Caco-2 (cell line): ENCODE measurements around the gene WDR11. TPM values are rescaled to one million over a fixed set of nuclear protein-coding genes. Genes with fewer than 3 reads are reported as not detected.

ENCODE experiments used
- BruUV-seq: library from RNA; stranded (reverse); fragments of 400-500 nt; replicated peaks from 2 replicates; lab custom pipeline; 2021; lab: Mats Ljungman, UMichigan
- CTCF ChIA-PET: fragments of 300-600 bp; sonication (Branson Sonifier 250); formaldehyde crosslinking; loops from one replicate; lab custom pipeline; 2022; ENCODE audit warnings: antibody characterized with exemption; lab: Charles Lee
- POLR2A ChIA-PET: fragments of 300-600 bp; sonication (Branson Sonifier 250); formaldehyde crosslinking; loops from one replicate; lab custom pipeline; 2022; ENCODE audit warnings: antibody characterized with exemption; lab: Charles Lee
- DNase-seq, 2 experiments: peaks; one replicate each; pipeline versions ENCODE4 v3.0.0 to v3.0.0-alpha.2; 2020 to 2022
- H3K27me3 ChIP-seq: replicated peaks from 2 replicates; pipeline ENCODE4 v1.6.0; 2011; ENCODE audit warnings: low read length; ENCODE audit not compliant: control insufficient read depth, insufficient read depth
- H3K36me3 ChIP-seq: 2 replicates; pipeline ENCODE4 v1.5.1; 2011; ENCODE audit warnings: low read length; ENCODE audit not compliant: control insufficient read depth, insufficient read depth
- H3K4me1 ChIP-seq: fragments of 250-450 bp; sonication (Bioruptor Pico); 2 replicates; pipeline ENCODE4 v1.5.1; 2020; ENCODE audit warnings: mild to moderate bottlenecking
- H3K4me3 ChIP-seq: 2 replicates; pipeline ENCODE4 v1.5.1; 2011; ENCODE audit warnings: low read depth, mild to moderate bottlenecking, control low read depth, low read length
- H3K9me3 ChIP-seq: fragments of 250-450 bp; sonication (Bioruptor Pico); 2 replicates; pipeline ENCODE4 v1.5.1; 2020; ENCODE audit warnings: mild to moderate bottlenecking, moderate library complexity
- H3K27ac Mint-ChIP-seq: one replicate; pipeline ENCODE4 v1.8.0; 2022; ENCODE audit warnings: mixed read lengths; ENCODE audit not compliant: unreplicated experiment
- H3K27me3 Mint-ChIP-seq: one replicate; pipeline ENCODE4 v1.8.0; 2022; ENCODE audit warnings: mixed read lengths; ENCODE audit not compliant: insufficient read depth, unreplicated experiment
- H3K36me3 Mint-ChIP-seq: one replicate; pipeline ENCODE4 v1.8.0; 2022; ENCODE audit warnings: mild to moderate bottlenecking, mixed read lengths; ENCODE audit not compliant: insufficient read depth, unreplicated experiment
- H3K4me1 Mint-ChIP-seq: one replicate; pipeline ENCODE4 v1.8.0; 2022; ENCODE audit warnings: low read depth, mixed read lengths; ENCODE audit not compliant: unreplicated experiment
- H3K4me3 Mint-ChIP-seq: one replicate; pipeline ENCODE4 v1.8.0; 2022; ENCODE audit warnings: mild to moderate bottlenecking, moderate library complexity, mixed read lengths; ENCODE audit not compliant: unreplicated experiment
- H3K9me3 Mint-ChIP-seq: one replicate; pipeline ENCODE4 v1.8.0; 2022; ENCODE audit warnings: mixed read lengths; ENCODE audit not compliant: unreplicated experiment
- intact Hi-C: fragments of 100-400 bp; cut with micrococcal nuclease; formaldehyde crosslinking; loops from one replicate; pipeline ENCODE4 v1.10.0; 2022; ENCODE audit not compliant: unreplicated experiment
- total RNA-seq: library from RNA; stranded (reverse); gene quantifications from 2 replicates; pipeline ENCODE4 v1.2.3, GENCODE V29; 2022
- TF ChIP-seq, protein P1 (sequence below), 2 experiments: fragments of 200-600 bp in 1 of 2; IDR thresholded peaks; 1 replicate in 1 of 2; 2 replicates in 1 of 2; pipeline versions ENCODE4 v1.5.1 to v1.8.0; 2011 to 2022; ENCODE audit warnings: antibody characterized with exemption in 1 of 2, control low read depth in 1 of 2, inconsistent platforms in 1 of 2, low read depth in 1 of 2, low read length in 1 of 2, mild to moderate bottlenecking in 1 of 2, moderate library complexity in 1 of 2; ENCODE audit not compliant: insufficient read depth in 1 of 2, severe bottlenecking in 1 of 2, unreplicated experiment in 1 of 2

WDR11 gene
- total RNA-seq, 1 experiment from 2014 or later = 59.2 TPM

DNA sequence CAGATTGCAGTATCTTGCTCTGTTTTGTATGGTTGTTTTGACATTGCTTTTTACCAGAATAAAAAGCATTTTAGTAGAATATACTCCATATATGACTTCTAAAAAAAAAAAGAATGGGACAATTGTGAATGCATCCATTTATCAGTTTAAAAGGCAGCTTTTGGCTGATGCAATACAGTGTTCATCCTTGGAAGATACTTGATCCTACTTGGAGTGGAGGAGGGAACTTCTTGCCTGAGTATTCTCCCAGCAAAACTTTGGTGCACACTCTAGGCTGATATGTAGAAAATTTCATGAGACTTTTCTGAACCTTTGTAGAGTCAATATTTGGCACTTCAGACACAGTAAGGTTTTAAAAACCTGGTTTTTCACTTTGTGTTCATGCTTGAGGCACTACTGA lies 40.2 kb downstream of the WDR11 start:
- no peaks in the 10 kb centered on the region for H3K4me1 Mint-ChIP-seq
- no peak overlapping the region for H3K4me3 Mint-ChIP-seq
- H3K36me3 ChIP-seq = no peaks in the 10 kb centered on the region
- no peaks in the 10 kb centered on the region for H3K4me1 ChIP-seq
- H3K27me3 Mint-ChIP-seq = no peaks in the 10 kb centered on the region
- intact Hi-C loops = no loop called here
- DNase-seq = no peak
- H3K9me3 ChIP-seq = no peaks in the 10 kb centered on the region
- H3K27me3 ChIP-seq = no peaks in the 10 kb centered on the region
- no peaks in the 10 kb centered on the region for H3K9me3 Mint-ChIP-seq
- no TSS peak for BruUV-seq
- peaks cover 22% of the 10 kb centered on the region for H3K36me3 Mint-ChIP-seq
- ChIA-PET POLR2A (no interaction called here), CTCF (no interaction called here)
- H3K27ac Mint-ChIP-seq = no peak overlapping the region
- TF ChIP-seq, protein P1, sequence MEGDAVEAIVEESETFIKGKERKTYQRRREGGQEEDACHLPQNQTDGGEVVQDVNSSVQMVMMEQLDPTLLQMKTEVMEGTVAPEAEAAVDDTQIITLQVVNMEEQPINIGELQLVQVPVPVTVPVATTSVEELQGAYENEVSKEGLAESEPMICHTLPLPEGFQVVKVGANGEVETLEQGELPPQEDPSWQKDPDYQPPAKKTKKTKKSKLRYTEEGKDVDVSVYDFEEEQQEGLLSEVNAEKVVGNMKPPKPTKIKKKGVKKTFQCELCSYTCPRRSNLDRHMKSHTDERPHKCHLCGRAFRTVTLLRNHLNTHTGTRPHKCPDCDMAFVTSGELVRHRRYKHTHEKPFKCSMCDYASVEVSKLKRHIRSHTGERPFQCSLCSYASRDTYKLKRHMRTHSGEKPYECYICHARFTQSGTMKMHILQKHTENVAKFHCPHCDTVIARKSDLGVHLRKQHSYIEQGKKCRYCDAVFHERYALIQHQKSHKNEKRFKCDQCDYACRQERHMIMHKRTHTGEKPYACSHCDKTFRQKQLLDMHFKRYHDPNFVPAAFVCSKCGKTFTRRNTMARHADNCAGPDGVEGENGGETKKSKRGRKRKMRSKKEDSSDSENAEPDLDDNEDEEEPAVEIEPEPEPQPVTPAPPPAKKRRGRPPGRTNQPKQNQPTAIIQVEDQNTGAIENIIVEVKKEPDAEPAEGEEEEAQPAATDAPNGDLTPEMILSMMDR (IDR thresholded peaks at IDR 0.05; ENCODE audit: insufficient read depth in 1 of 2, low read depth in 1 of 2, low read length in 1 of 2, severe bottlenecking in 1 of 2, unreplicated experiment in 1 of 2) = no peak
- no peak overlapping the region for H3K4me3 ChIP-seq

DNA sequence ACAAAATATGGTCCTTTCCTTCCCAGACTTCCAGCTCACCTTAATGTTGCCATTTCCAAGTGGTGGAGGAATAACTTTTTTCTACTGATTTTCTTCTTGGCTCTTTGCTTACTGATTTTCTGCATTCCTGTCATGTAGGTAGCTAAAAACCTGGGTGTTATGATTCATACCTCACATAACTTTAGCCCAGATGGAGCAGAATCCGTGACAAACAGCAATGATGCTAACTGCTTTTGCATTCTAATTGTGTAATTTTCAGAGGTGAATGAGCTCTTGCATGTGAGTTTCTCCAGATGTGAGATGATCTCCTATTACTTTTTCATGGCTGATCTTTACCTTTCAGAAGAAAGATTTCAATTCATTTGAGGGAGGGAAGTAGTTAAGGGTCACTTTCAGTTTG lies 43.4 kb downstream of the WDR11 start:
- intact Hi-C loops = no loop called here
- H3K4me3 Mint-ChIP-seq = no peak overlapping the region
- no peaks in the 10 kb centered on the region for H3K9me3 ChIP-seq
- H3K36me3 Mint-ChIP-seq = peaks cover 33% of the 10 kb centered on the region
- POLR2A ChIA-PET = no interaction called here
- DNase-seq = no peak
- H3K4me1 Mint-ChIP-seq = peaks cover 6% of the 10 kb centered on the region
- no peaks in the 10 kb centered on the region for H3K36me3 ChIP-seq
- H3K9me3 Mint-ChIP-seq = no peaks in the 10 kb centered on the region
- CTCF ChIA-PET = interaction anchor here (0.6 kb wide), 1 partner anchor 102 kb away, joined by 4 read pairs; no protein-coding TSS in a partner anchor
- no peak overlapping the region for H3K4me3 ChIP-seq
- TF ChIP-seq, protein P1 (IDR thresholded peaks at IDR 0.05; ENCODE audit: insufficient read depth in 1 of 2, low read depth in 1 of 2, low read length in 1 of 2, severe bottlenecking in 1 of 2, unreplicated experiment in 1 of 2) = no peak
- H3K27me3 Mint-ChIP-seq = no peaks in the 10 kb centered on the region
- H3K27ac Mint-ChIP-seq = no peak overlapping the region
- H3K27me3 ChIP-seq = no peaks in the 10 kb centered on the region
- H3K4me1 ChIP-seq = no peaks in the 10 kb centered on the region
- no TSS peak for BruUV-seq

DNA sequence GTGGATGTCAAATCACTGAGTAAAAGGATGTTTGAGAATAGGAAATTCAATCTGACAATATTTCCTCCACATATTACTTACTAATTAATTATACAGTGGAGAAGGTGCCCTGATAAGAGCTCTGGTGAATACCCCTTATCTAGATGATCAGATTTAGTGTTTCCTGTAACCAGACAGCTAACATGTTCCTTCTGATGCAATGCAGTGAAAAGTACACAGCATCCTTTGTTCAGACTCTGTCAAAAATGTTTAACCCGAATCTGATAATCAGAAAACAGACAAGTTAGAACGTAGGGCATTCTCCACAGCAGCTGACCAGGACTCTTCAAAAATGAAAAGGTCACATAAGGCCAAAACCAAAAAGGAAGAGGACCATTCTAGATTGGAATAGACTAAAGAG lies 46.2 kb downstream of the WDR11 start:
- Mint-ChIP-seq H3K27me3 (no peaks in the 10 kb centered on the region), H3K27ac (peak overlapping the region; percentile 35), H3K4me3 (no peak overlapping the region), H3K9me3 (no peaks in the 10 kb centered on the region), H3K4me1 (peaks cover 6% of the 10 kb centered on the region), H3K36me3 (peaks cover 31% of the 10 kb centered on the region)
- Histone ChIP-seq H3K9me3 (no peaks in the 10 kb centered on the region), H3K36me3 (no peaks in the 10 kb centered on the region; the same call in 1 of the 2 replicates), H3K4me1 (no peaks in the 10 kb centered on the region), H3K27me3 (no peaks in the 10 kb centered on the region), H3K4me3 (no peak overlapping the region)
- peak in 1 of 2 experiments; percentile 33 for DNase-seq
- no TSS peak for BruUV-seq
- TF ChIP-seq, protein P1 (IDR thresholded peaks at IDR 0.05; ENCODE audit: insufficient read depth in 1 of 2, low read depth in 1 of 2, low read length in 1 of 2, severe bottlenecking in 1 of 2, unreplicated experiment in 1 of 2) = no peak
- ChIA-PET POLR2A (no interaction called here), CTCF (interaction anchor here (0.6 kb wide), 1 partner anchor 99 kb away, joined by 3 read pairs; no protein-coding TSS in a partner anchor)
- intact Hi-C loops = no loop called here
